H1 (cell line): Measurements from ENCODE around the gene RGS11.

ENCODE experiments used
- HDAC6 ChIP-seq: IDR thresholded peaks from one replicate; pipeline ENCODE4 v1.7.1; 2012; ENCODE audit warnings: low read depth, mild to moderate bottlenecking, inconsistent platforms, low read length, moderate library complexity
- POLR2A ChIP-seq, 2 experiments: IDR thresholded peaks; 1 replicate in 1 of 2; 2 replicates in 1 of 2; pipeline ENCODE4 v1.6.1; 2011; ENCODE audit warnings: low read depth in 2 of 2, low read length in 2 of 2, mild to moderate bottlenecking in 2 of 2; ENCODE audit errors: control extremely low read depth in 1 of 2
- RAD21 ChIP-seq, 2 experiments: IDR thresholded peaks in 1 of 2; conservative IDR thresholded peaks in 1 of 2; 2 replicates each; pipeline ENCODE4 v1.6.1; 2011; ENCODE audit warnings: low read depth in 2 of 2, low read length in 2 of 2, improper control_type of control experiment in 1 of 2, inconsistent platforms in 1 of 2, mild to moderate bottlenecking in 1 of 2, moderate library complexity in 1 of 2
- RXRA ChIP-seq: IDR thresholded peaks from 2 replicates; pipeline ENCODE4 v1.6.1; 2011; ENCODE audit warnings: low read depth, mild to moderate bottlenecking, low read length, moderate library complexity; ENCODE audit not compliant: insufficient read depth
- SUZ12 ChIP-seq: fragments of 200-600 bp; sonication (generic); IDR thresholded peaks from 2 replicates; pipeline ENCODE4 v1.6.1; 2012; ENCODE audit warnings: mild to moderate bottlenecking, inconsistent platforms, low read length, moderate library complexity, mixed read lengths
- TEAD4 ChIP-seq: IDR thresholded peaks from 2 replicates; pipeline ENCODE4 v1.6.1; 2012; ENCODE audit warnings: low read depth, low read length, inconsistent platforms, mixed read lengths
- TF ChIP-seq, protein P1 (sequence below), 3 experiments: IDR thresholded peaks; 1 replicate in 2 of 3; 2 replicates in 1 of 3; pipeline versions ENCODE4 v1.5.1 to v1.6.1; 2011; ENCODE audit warnings: low read length in 3 of 3, mild to moderate bottlenecking in 3 of 3, inconsistent platforms in 2 of 3, low read depth in 1 of 3, moderate library complexity in 1 of 3; ENCODE audit not compliant: insufficient read depth in 1 of 3; ENCODE audit errors: control extremely low read depth in 1 of 3

DNA sequence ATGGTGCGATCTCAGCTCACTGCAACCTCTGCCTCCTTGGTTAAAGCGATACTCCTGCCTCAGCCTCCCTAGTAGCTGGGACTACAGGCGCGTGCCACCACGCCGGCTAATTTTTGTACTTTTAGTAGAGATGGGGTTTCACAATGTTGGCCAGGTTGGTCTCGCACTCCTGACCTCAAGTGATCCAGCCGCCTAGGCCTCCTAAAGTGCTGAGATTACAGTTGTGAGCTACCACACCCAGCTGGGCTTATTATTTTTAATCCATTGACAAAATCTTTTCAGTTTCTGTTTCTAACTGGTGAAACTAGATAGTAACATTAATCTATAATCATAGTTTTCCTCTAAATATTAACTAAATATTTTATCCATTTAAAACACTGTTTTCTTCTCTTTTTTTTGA, 35.2 kb downstream of the RGS11 start:
- TF ChIP-seq, protein P1, sequence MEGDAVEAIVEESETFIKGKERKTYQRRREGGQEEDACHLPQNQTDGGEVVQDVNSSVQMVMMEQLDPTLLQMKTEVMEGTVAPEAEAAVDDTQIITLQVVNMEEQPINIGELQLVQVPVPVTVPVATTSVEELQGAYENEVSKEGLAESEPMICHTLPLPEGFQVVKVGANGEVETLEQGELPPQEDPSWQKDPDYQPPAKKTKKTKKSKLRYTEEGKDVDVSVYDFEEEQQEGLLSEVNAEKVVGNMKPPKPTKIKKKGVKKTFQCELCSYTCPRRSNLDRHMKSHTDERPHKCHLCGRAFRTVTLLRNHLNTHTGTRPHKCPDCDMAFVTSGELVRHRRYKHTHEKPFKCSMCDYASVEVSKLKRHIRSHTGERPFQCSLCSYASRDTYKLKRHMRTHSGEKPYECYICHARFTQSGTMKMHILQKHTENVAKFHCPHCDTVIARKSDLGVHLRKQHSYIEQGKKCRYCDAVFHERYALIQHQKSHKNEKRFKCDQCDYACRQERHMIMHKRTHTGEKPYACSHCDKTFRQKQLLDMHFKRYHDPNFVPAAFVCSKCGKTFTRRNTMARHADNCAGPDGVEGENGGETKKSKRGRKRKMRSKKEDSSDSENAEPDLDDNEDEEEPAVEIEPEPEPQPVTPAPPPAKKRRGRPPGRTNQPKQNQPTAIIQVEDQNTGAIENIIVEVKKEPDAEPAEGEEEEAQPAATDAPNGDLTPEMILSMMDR (IDR thresholded peaks at IDR 0.05; ENCODE audit: control extremely low read depth in 1 of 3, insufficient read depth in 1 of 3, low read depth in 1 of 3, low read length in 3 of 3), result no peak
- no peak for TF ChIP-seq RAD21 (IDR thresholded peaks at IDR 0.05 in 1 of 2, conservative IDR thresholded peaks at IDR 0.05 in 1 of 2; ENCODE audit: low read depth in 2 of 2, low read length in 2 of 2)
- no peak for TF ChIP-seq HDAC6
- TF ChIP-seq RXRA, result no peak
- TF ChIP-seq POLR2A (IDR thresholded peaks at IDR 0.05; ENCODE audit: control extremely low read depth in 1 of 2, low read depth in 2 of 2, low read length in 2 of 2), result no peak
- TF ChIP-seq SUZ12, result no peak
- no peak for TF ChIP-seq TEAD4
